IPS-18c (cell line): ENCODE data around the gene PLCH2.

Source experiments
- H3K4me3 ChIP-seq: 2 replicates; pipeline ENCODE4 v1.7.0; 2013; ENCODE audit warnings: low read depth, mild to moderate bottlenecking, low read length, moderate library complexity; ENCODE audit not compliant: insufficient read depth
- H3K9me3 ChIP-seq: one replicate; pipeline ENCODE4 v1.6.1; 2013; ENCODE audit warnings: mild to moderate bottlenecking, low read length, moderate library complexity; ENCODE audit not compliant: control insufficient read depth, insufficient read depth

PLCH2 gene

DNA sequence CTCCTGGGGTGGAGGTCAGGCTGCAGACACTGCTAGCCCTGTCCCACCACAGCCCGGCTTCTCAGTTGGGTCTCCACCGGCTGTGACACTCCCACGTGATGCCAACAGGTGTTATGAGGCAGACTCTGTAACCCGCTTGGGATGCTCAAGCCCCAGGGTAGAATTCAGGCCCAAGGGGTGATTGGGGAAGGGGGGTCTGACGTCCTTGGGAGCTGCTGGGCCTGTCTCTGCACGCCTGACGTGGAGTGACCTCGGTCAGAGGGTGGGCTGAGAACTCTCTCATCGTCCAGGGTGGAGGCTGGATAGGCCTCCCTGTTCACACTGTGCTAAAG lies 61.7 kb downstream of the PLCH2 start:
- Histone ChIP-seq H3K4me3 (no peak overlapping the region), H3K9me3 (peaks cover 2% of the 10 kb centered on the region)

DNA sequence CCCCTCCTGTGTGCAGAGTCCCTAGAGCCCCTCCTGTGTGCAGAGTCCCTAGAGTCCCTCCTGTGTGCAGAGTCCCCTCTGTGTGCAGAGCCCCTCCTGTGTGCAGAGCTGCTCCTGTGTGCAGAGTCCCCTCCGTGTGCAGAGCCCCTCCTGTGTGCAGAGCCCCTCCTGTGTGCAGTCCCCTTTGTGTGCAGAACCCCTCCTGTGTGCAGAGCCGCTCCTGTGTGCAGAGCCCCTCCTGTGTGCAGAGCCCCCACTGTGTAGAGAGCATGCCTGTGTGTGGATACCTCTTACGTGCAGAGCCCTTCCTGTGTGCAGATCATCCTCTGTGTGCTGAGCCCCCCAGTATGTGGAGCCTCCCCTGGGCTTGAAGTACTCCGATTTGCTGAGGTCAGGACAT lies 62.3 kb downstream of the PLCH2 start:
- H3K9me3 ChIP-seq, result peaks cover 2% of the 10 kb centered on the region

DNA sequence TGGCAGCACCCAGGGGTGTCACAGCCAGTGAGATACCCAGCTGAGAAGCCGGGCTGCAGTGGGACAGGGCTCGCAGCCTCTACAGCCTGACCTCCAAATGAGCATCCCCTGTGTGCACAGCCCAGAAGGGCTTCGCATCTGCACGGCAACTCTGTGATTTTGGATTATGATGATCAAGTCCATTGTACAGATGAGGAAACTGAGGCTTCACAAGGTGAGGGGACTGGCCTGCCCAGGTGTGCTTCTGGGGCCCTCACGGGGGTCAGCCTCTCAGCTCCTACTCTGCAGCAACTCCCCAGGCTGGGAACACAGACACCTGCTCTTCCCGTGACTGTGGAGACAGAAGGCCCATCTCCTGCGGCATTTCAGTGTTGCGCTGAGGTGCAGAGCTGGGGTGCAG lies 62.8 kb downstream of the PLCH2 start:
- Histone ChIP-seq H3K4me3 (no peak overlapping the region), H3K9me3 (peaks cover 2% of the 10 kb centered on the region)

More for the DNA sequence above, 62.3 kb downstream of the PLCH2 start:
- no peak overlapping the region for H3K4me3 ChIP-seq

DNA sequence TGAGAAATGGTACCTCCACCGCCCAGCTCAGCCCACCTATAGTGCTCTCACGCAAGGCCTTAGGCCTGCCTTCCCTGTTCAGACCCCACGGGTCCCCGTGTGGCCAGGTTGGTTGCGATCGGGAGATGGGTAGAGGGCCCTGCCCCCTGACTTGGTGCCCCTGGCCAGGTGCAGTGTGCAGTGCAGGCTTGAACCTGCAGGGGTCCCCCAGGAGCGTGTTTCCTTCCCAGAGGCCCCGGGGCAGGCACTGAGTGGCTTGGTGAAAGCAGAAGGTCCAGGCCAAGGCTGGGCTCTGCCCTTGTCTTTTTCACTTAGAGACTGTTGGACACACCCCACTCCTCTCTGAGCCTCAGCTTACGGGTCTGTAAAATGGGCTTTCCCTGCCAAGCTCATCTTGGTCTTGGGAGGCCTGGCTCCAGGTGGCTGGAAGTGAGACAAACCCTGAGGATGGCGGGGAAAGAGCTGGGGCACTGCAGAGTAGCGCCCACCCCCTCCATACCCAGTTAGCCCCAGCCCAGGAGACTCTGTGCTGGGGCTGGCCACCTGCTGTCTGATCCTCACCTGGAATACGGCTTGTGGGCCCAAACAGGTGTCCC lies 63.3 kb downstream of the PLCH2 start:
- peaks cover 2% of the 10 kb centered on the region for H3K9me3 ChIP-seq
- no peak overlapping the region for H3K4me3 ChIP-seq

DNA sequence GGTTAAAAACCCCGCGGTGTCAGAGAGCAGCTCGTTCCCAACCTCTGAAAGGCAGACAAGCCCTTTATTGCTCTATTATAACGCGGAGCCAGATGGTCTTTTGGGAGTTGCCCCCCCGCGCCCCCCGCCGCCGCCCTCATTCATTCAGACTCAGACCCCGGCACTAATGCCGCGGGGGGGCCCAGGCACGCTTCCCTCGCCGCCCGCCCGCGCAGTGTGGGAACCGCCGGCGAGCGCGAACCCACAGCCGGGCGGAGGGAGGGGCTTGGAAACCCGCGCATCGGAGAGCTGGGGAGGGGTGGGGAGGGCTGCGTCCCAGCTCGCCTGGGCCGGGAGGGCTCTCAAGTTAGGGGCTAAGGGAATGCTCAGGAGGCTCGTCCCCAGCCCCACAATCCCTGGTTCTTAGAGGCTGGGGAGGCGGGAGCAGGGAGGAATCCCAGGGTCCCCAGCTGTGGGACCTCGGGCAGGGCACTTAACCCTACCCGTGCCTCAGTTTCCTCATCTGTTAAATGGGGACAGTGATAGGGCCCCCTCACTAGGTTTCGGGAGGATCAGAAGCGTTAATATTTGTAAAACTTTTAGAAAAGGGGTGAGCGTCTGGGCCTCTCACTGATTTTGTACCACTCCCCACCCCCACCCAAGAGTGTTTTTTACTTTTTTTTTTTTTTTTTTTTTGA lies 64.9 kb downstream of the PLCH2 start:
- no peaks in the 10 kb centered on the region for H3K9me3 ChIP-seq
- no peak overlapping the region for H3K4me3 ChIP-seq

DNA sequence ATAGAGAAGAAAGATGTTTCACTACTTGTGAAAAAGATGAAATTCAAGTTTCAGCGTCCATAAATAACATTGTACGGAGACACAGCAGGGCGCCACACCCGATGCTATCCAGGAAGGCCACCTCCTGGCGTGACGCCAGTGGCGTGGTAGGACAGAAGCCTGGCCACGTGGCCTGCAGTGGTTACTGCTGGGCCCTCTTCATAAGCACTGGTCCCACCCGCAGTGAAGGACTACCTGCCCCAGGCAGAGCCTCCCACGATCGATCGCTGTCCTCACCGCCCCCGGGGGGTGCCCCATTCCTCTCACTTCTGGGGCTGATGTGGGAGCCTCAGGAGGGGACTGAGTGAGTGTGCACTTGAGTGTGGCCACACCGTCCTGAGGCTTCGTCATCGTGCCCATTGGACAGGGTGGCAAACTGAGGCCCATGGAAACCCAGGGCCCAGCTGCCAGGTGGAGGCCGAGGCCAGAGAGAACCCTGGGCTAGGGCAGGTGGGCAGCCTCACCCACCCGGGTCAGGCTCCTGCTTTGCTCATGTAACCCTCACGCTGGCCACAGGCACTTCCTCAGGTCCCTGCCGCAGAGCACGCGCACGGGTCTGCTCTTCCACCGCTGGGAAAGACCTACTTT lies 65.6 kb downstream of the PLCH2 start:
- peaks cover 2% of the 10 kb centered on the region for H3K9me3 ChIP-seq
- H3K4me3 ChIP-seq, result no peak overlapping the region

DNA sequence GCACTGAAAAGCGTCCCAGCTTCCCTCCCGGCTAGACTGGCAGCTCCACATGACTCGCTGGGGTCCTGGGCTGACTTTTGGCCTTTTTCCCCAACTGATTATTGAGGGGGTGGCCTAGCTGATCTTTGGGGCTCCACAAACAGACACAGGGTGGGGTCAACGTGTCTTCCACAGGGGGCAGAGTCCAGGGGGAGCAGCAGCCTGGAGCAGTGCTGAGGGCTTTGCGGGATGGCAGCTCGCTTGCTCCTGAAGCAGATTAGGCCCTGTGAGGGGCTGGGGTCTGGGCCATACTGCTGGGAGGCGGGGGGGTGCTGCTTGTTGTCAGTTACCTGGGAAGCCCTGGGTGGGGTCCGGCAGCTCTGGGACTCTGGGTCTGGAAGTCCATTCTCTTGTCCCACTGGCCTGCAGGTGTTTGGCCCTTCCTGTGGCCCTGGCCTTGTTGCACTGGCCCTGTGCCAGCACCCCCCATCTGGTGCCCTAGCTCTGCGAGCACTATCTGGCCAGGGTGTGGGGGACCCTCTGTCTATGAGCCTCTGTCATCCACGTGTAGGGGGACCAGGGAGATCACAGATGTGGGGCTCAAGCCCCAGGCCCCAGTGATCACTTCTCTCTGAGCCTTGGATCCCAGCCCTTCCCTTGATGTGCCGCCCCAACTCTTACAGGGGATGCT lies 66.3 kb downstream of the PLCH2 start:
- Histone ChIP-seq H3K9me3 (peaks cover 2% of the 10 kb centered on the region), H3K4me3 (no peak overlapping the region)

DNA sequence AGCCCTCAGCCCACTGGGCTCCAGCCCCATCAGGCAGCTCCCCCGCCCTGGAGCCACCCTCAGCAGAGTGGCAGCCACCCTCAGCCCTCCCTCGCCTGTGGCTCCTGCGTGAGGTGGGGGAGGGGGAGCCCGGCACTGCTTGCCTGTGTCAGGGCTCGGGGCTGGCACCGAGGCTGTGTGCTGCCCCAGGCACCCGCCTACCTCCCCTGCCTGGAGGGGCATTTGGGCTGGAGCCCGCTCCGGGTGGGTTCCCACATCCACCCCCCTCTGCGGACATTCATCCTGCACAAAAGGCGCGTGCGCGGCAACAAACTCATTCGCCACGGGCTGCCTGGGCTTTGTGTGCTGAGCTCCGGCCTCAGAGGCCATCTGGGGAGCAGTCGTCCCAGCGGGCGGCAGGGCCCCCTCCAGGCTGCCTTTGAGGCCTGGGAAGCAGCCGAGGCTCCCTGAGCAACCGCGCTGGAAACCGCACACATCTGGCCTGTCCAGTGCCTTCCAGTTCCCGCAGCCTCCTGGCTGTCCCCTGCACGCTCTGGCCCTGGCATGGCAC lies 67.5 kb downstream of the PLCH2 start:
- H3K4me3 ChIP-seq, result no peak overlapping the region; the same call in 1 of the 2 replicates
- peaks cover 2% of the 10 kb centered on the region for H3K9me3 ChIP-seq

DNA sequence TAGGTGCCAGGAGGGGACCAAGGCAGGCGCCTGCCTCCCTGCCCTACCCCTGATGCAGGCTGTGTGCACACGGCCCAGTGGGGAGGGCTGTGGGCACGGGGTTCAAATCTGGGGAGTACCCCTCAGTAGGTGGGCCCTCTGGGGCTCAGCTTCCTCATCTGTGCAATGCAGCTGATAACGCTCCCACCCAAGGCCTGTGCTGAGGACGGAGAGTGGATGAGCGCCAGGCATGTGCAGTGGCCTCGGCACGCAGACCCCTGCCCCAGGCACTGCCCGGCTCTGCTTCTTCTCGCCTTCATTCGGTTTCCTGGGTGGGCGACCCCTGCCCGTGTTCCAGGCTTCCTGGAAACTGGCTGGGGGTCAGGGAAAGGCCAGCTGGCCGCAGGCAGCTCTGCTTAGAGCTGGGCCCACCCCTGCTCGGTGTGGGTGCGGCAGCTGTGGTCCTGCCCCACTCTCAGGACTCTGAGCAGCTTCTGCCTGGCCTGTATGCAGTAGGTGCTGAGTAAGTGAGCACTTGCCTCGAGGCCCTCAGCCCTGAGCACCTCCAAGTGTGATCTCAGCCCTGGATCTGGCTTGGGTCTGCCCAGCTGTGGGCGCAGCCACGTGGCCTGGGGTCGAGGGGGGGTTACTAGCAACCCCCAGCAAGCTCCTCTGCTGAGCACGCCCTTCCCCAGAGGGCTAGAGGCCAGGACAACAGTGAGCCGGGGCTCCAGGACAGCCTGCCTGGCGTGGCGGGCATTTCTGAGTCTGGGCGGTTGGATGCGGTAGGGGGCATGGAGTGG lies 68.2 kb downstream of the PLCH2 start:
- peaks cover 2% of the 10 kb centered on the region for H3K9me3 ChIP-seq
- no peak overlapping the region; the same call in 1 of the 2 replicates for H3K4me3 ChIP-seq

DNA sequence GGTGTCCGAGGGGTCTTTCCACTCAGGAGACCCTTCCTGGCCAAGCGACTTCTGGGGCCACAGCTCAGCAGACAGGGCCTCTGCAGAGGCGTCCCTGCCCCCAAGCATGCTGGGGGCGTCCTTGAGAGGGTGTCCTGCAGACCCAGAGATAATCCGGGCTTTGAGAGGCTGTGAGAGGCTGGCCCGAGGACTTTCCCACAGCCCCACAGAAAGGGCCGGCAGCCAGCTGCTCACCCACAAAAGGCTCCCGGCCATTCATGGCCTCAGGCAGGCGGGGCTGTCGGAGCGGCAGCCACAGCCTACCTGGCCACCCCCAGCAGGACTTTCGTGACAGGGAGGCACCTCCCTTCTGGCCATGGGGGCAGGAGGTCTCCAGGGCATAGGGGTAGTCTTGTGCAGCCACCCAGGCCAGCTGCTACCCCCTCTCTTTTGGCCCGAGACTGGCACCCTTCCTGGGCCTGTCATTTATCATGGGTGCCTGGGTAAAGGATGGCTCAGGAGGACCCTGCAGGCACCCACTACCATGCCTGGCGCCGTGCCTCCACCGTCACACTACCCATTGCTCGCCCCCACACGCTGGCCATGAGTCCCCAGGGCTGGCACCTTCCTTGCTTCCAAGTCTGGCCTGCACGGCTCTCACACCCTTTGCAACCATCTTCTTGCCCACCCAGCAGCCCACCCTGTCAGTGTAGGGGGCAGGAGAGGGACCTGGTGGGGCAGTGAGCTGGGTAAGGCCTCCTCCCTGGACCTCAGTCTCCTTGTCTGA lies 69.0 kb downstream of the PLCH2 start:
- H3K4me3 ChIP-seq, result no peak overlapping the region

DNA sequence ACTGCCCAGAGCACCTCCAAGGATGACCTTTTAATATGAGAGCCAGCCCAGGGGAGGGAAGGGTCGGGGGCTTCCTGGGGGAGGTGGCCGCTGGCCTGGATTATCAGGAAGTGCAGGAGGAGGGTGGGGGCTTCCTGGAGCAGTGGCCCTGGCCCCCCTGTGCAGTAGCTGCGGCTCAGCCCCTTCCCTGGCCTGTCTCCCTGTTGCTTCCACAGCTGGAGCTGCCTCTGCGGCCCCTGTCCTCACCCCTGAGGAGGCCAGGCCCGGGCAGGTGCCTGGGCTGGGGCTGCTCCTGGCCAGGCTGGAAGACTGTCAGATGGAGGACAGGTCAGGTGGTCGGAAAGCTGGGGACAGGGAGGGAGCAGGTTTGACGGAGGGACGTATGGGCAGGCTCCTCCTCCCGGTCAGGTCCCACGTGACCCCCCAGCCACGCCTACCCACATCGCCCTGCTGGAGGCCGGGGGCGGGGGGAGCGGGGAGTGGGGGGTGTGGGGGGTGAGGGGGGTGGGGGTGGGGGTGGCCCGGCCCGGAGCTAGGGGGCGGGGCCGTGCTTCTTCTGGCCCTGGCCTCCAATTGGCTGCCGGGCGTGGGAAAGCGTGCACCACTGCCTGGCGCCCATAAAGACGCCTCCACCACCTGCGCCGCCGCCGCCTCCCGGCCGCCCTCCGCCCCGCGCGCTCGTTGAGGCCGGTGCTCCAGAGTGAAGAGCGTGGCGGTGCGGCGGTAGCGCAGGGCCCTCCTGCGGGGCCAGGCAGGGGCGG lies 69.8 kb downstream of the PLCH2 start:
- peak overlapping the region; percentile 82 for H3K4me3 ChIP-seq
- peaks cover 2% of the 10 kb centered on the region for H3K9me3 ChIP-seq

More for the DNA sequence above, 69.0 kb downstream of the PLCH2 start:
- peaks cover 2% of the 10 kb centered on the region for H3K9me3 ChIP-seq

DNA sequence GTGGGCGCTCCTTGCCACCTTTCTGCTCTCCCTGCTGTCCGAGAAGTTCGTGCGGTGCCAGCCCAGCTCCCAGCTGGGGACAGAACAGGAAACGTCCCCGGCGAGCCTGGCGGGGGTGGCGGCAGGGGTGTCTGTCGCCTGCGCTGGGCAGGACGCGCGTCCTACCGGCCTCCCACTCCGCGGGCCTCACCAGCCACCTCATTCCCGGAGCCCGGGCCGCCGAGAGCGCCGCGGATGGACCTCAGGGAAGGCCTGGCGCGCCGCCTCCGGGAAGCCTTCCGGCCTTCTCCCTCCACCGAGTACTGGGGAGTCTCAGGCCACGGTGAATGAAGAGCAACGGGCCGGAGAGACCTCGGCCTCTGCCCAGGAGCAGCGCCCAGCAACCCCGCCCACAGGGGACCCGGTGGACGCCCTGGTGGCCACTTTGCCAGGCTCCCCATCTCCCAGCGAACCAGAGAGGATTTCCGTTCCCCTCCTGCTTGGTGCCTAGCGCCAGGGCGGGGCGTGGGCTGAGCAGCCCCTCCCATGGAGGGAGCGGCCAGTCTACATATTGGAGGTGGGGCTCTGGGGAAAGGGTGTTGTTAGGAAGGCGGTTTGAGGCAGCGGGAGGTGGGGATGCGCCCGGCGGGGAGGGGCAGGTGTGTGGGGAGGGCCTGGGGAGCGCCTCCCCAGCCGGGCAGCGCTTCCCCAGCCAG lies 70.6 kb downstream of the PLCH2 start:
- H3K4me3 ChIP-seq, result peak overlapping the region; percentile 82
- H3K9me3 ChIP-seq, result peaks cover 2% of the 10 kb centered on the region

DNA sequence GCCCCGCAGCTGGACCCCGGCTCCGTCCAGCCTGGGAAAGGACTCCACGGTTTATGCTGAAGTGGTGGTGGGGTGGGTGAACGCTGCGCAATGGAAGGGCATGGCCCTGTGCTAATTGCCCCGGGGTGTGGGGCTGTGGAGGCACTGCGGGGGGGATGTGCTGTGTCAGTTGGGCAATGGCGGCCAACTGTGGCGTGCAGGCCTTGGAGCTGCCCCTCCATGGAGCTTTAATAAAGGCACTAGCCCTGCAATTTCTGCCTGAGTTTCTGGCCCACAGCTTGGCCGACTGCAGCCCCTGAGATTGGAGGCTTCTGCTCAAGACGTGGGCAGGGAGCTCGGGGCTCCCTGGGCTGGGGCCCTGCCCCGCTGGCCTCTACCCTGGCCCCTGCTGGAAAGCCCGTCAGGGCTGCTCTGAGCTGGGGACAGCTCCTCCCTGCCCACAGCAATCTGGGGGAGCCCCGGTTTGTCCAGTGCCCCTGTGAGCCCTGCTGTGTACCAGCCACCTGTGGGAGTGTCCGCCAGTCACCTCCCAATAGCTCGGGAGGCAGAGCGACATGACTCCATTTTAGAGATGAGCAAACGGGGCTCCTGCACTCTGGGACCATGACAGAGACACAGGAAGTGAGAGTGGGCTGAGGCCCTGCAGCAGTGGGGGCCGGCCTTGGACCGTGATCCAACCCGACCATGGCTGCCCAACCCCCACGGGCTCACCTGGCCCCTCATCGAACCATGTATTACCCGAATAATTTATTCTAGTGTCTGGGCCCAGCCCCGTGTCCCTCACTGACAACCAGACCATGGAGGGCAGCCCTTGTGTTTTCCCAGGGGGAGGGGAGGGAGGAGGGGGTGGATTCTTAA lies 71.3 kb downstream of the PLCH2 start:
- Histone ChIP-seq H3K4me3 (peak overlapping the region; percentile 82), H3K9me3 (peaks cover 2% of the 10 kb centered on the region)

DNA sequence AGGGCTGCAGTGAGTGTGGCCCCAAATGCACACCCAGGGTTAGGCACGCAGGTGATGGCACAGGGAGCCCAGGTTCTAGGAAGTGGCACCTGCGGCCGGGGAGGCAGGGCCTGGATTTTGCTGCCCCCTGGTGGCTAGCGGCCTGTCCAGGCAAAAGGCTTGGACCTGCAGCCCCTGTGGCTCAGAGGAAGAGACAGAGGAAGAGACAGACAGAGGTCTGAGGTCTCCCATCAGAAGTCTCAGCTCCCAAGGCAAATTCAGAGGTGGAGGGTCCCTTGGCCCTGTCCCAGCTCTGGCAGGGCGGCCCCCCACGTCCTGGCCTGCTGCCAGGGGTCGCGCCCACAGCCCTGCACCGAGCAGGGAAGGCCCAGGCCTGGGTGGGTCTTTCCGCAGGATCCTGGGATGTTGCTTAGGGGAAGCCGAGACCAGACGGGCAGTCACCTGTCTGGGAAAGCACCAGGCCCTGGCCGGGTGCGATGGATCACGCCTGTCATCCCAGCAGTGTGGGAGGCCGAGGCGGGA lies 72.0 kb downstream of the PLCH2 start:
- Histone ChIP-seq H3K9me3 (peaks cover 2% of the 10 kb centered on the region), H3K4me3 (no peak overlapping the region)
